ENCODE data around the gene CPN2.

The CPN2 gene

GRCh38 chr3:194307849-194308248, 43.3 kb downstream of the CPN2 start:
- Histone ChIP-seq H2AFZ (ENCODE audit: low read depth, low read length) (no peak overlapping the region), H3K9me3 (ENCODE audit: low read length) (peaks cover 6% of the 10 kb centered on the region)

GRCh38 chr3:194306771-194307640, 44.1 kb downstream of the CPN2 start:
- H3K4me1 ChIP-seq (ENCODE audit: insufficient read depth, low read length), result peaks cover 15% of the 10 kb centered on the region

More at GRCh38 chr3:194307849-194308248, 43.3 kb downstream of the CPN2 start:
- no peaks in the 10 kb centered on the region for H3K36me3 ChIP-seq (ENCODE audit: insufficient read depth, low read length)
- H3K27me3 ChIP-seq (ENCODE audit: insufficient read depth, low read length), result peaks cover 5% of the 10 kb centered on the region
- peaks cover 20% of the 10 kb centered on the region for H3K4me1 ChIP-seq (ENCODE audit: insufficient read depth, low read length)
- no peak overlapping the region for H3K4me3 ChIP-seq (ENCODE audit: low read length)

GRCh38 chr3:194306109-194306686, 44.9 kb downstream of the CPN2 start:
- peaks cover 15% of the 10 kb centered on the region for H3K4me1 ChIP-seq (ENCODE audit: insufficient read depth, low read length)
- peaks cover 6% of the 10 kb centered on the region for H3K9me3 ChIP-seq (ENCODE audit: low read length)
- H3K36me3 ChIP-seq (ENCODE audit: insufficient read depth, low read length), result no peaks in the 10 kb centered on the region
- H3K4me3 ChIP-seq (ENCODE audit: low read length), result no peak overlapping the region
- peaks cover 5% of the 10 kb centered on the region for H3K27me3 ChIP-seq (ENCODE audit: insufficient read depth, low read length)
- H2AFZ ChIP-seq (ENCODE audit: low read depth, low read length), result no peak overlapping the region

More at GRCh38 chr3:194306771-194307640, 44.1 kb downstream of the CPN2 start:
- peaks cover 5% of the 10 kb centered on the region for H3K27me3 ChIP-seq (ENCODE audit: insufficient read depth, low read length)
- H3K4me3 ChIP-seq (ENCODE audit: low read length), result no peak overlapping the region
- no peaks in the 10 kb centered on the region for H3K36me3 ChIP-seq (ENCODE audit: insufficient read depth, low read length)
- H2AFZ ChIP-seq (ENCODE audit: low read depth, low read length), result no peak overlapping the region
- peaks cover 6% of the 10 kb centered on the region for H3K9me3 ChIP-seq (ENCODE audit: low read length)

- H3K9me3 ChIP-seq (ENCODE audit: low read length), result peaks cover 6% of the 10 kb centered on the region
- peaks cover 15% of the 10 kb centered on the region for H3K4me1 ChIP-seq (ENCODE audit: insufficient read depth, low read length)
- no peak overlapping the region for H3K4me3 ChIP-seq (ENCODE audit: low read length)
- peaks cover 5% of the 10 kb centered on the region for H3K27me3 ChIP-seq (ENCODE audit: insufficient read depth, low read length)
- no peaks in the 10 kb centered on the region for H3K36me3 ChIP-seq (ENCODE audit: insufficient read depth, low read length)
- H2AFZ ChIP-seq (ENCODE audit: low read depth, low read length), result no peak overlapping the region
Measured at GRCh38 chr3:194305356-194306108, 45.6 kb downstream of the CPN2 start.

GRCh38 chr3:194304186-194304917, 46.8 kb downstream of the CPN2 start:
- H3K4me3 ChIP-seq (ENCODE audit: low read length), result no peak overlapping the region
- H3K36me3 ChIP-seq (ENCODE audit: insufficient read depth, low read length), result no peaks in the 10 kb centered on the region
- H2AFZ ChIP-seq (ENCODE audit: low read depth, low read length), result no peak overlapping the region
- H3K27me3 ChIP-seq (ENCODE audit: insufficient read depth, low read length), result peaks cover 5% of the 10 kb centered on the region
- peaks cover 6% of the 10 kb centered on the region for H3K9me3 ChIP-seq (ENCODE audit: low read length)
- peaks cover 14% of the 10 kb centered on the region for H3K4me1 ChIP-seq (ENCODE audit: insufficient read depth, low read length)

- Histone ChIP-seq H3K9me3 (ENCODE audit: low read length) (peaks cover 6% of the 10 kb centered on the region), H3K4me3 (ENCODE audit: low read length) (no peak overlapping the region), H3K27me3 (ENCODE audit: insufficient read depth, low read length) (peaks cover 4% of the 10 kb centered on the region), H2AFZ (ENCODE audit: low read depth, low read length) (no peak overlapping the region), H3K36me3 (ENCODE audit: insufficient read depth, low read length) (no peaks in the 10 kb centered on the region), H3K4me1 (ENCODE audit: insufficient read depth, low read length) (peaks cover 14% of the 10 kb centered on the region)
Measured at GRCh38 chr3:194303749-194304148, 47.4 kb downstream of the CPN2 start.

GRCh38 chr3:194301730-194302129, 49.4 kb downstream of the CPN2 start:
- Histone ChIP-seq H3K36me3 (ENCODE audit: insufficient read depth, low read length) (no peaks in the 10 kb centered on the region), H3K9me3 (ENCODE audit: low read length) (peaks cover 6% of the 10 kb centered on the region), H3K4me3 (ENCODE audit: low read length) (no peak overlapping the region), H3K27me3 (ENCODE audit: insufficient read depth, low read length) (peaks cover 3% of the 10 kb centered on the region), H3K4me1 (ENCODE audit: insufficient read depth, low read length) (peaks cover 17% of the 10 kb centered on the region), H2AFZ (ENCODE audit: low read depth, low read length) (no peak overlapping the region)

- Histone ChIP-seq H2AFZ (ENCODE audit: low read depth, low read length) (no peak overlapping the region), H3K4me3 (ENCODE audit: low read length) (no peak overlapping the region)
Measured at GRCh38 chr3:194300936-194301335, 50.2 kb downstream of the CPN2 start.

GRCh38 chr3:194300382-194300758, 50.8 kb downstream of the CPN2 start:
- no peak overlapping the region for H2AFZ ChIP-seq (ENCODE audit: low read depth, low read length)

More at GRCh38 chr3:194300936-194301335, 50.2 kb downstream of the CPN2 start:
- H3K36me3 ChIP-seq (ENCODE audit: insufficient read depth, low read length), result no peaks in the 10 kb centered on the region
- H3K27me3 ChIP-seq (ENCODE audit: insufficient read depth, low read length), result peaks cover 3% of the 10 kb centered on the region
- H3K9me3 ChIP-seq (ENCODE audit: low read length), result peaks cover 6% of the 10 kb centered on the region
- H3K4me1 ChIP-seq (ENCODE audit: insufficient read depth, low read length), result peaks cover 16% of the 10 kb centered on the region

GRCh38 chr3:194298331-194299227, 52.5 kb downstream of the CPN2 start:
- no peaks in the 10 kb centered on the region for H3K9me3 ChIP-seq (ENCODE audit: low read length)
- peaks cover 1% of the 10 kb centered on the region for H3K27me3 ChIP-seq (ENCODE audit: insufficient read depth, low read length)
- H2AFZ ChIP-seq (ENCODE audit: low read depth, low read length), result no peak overlapping the region
- peaks cover 29% of the 10 kb centered on the region for H3K4me1 ChIP-seq (ENCODE audit: insufficient read depth, low read length)
- no peaks in the 10 kb centered on the region for H3K36me3 ChIP-seq (ENCODE audit: insufficient read depth, low read length)
- H3K4me3 ChIP-seq (ENCODE audit: low read length), result no peak overlapping the region

More at GRCh38 chr3:194300382-194300758, 50.8 kb downstream of the CPN2 start:
- Histone ChIP-seq H3K4me3 (ENCODE audit: low read length) (no peak overlapping the region), H3K36me3 (ENCODE audit: insufficient read depth, low read length) (no peaks in the 10 kb centered on the region), H3K27me3 (ENCODE audit: insufficient read depth, low read length) (peaks cover 3% of the 10 kb centered on the region), H3K9me3 (ENCODE audit: low read length) (peaks cover 6% of the 10 kb centered on the region), H3K4me1 (ENCODE audit: insufficient read depth, low read length) (peaks cover 14% of the 10 kb centered on the region)

- Histone ChIP-seq H3K4me1 (ENCODE audit: insufficient read depth, low read length) (peaks cover 29% of the 10 kb centered on the region), H3K9me3 (ENCODE audit: low read length) (no peaks in the 10 kb centered on the region), H3K4me3 (ENCODE audit: low read length) (peak overlapping the region; percentile 19), H2AFZ (ENCODE audit: low read depth, low read length) (no peak overlapping the region), H3K36me3 (ENCODE audit: insufficient read depth, low read length) (no peaks in the 10 kb centered on the region), H3K27me3 (ENCODE audit: insufficient read depth, low read length) (no peaks in the 10 kb centered on the region)
Measured at GRCh38 chr3:194296454-194297263, 54.5 kb downstream of the CPN2 start.

Data from neuron (in vitro differentiated cells).